ACHN (cell line): ENCODE results near the gene KLHL7.

Source experiments
- DNase-seq: peaks from one replicate; pipeline ENCODE4 v3.0.0-alpha.2; 2015
- in situ Hi-C: cut with HindIII; loops from 2 replicates; pipeline ENCODE4 v1.10.0; 2017; ENCODE audit warnings: low sequenced_read_pairs, low pct_ligation_motif_present, low pct_unique_long_range_greater_than_20kb

Gene KLHL7, protein sequence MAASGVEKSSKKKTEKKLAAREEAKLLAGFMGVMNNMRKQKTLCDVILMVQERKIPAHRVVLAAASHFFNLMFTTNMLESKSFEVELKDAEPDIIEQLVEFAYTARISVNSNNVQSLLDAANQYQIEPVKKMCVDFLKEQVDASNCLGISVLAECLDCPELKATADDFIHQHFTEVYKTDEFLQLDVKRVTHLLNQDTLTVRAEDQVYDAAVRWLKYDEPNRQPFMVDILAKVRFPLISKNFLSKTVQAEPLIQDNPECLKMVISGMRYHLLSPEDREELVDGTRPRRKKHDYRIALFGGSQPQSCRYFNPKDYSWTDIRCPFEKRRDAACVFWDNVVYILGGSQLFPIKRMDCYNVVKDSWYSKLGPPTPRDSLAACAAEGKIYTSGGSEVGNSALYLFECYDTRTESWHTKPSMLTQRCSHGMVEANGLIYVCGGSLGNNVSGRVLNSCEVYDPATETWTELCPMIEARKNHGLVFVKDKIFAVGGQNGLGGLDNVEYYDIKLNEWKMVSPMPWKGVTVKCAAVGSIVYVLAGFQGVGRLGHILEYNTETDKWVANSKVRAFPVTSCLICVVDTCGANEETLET

GRCh38 chr7:23105644-23106056 is at the start of gene KLHL7:
Gene KLHL7, plus strand, starts transcription at chr7:23105785. Its CDS starts 242 bp downstream, at chr7:23106027.
- in situ Hi-C loops = no loop called here
- DNase-seq = peak; percentile 98

GRCh38 chr7:23058408-23059096 is 47.0 kb upstream of the KLHL7 start:
- in situ Hi-C loops = no loop called here
- no peak for DNase-seq

GRCh38 chr7:23061327-23061726 is 44.3 kb upstream of the KLHL7 start:
- in situ Hi-C loops = no loop called here
- DNase-seq = no peak

GRCh38 chr7:23062452-23062851 is 43.1 kb upstream of the KLHL7 start:
- no peak for DNase-seq
- in situ Hi-C loops = no loop called here

GRCh38 chr7:23065974-23066373 is 39.6 kb upstream of the KLHL7 start:
- in situ Hi-C loops = no loop called here
- peak; percentile 65 for DNase-seq

GRCh38 chr7:23067271-23067670 is 38.3 kb upstream of the KLHL7 start:
- in situ Hi-C loops = no loop called here
- DNase-seq = no peak

DNA sequence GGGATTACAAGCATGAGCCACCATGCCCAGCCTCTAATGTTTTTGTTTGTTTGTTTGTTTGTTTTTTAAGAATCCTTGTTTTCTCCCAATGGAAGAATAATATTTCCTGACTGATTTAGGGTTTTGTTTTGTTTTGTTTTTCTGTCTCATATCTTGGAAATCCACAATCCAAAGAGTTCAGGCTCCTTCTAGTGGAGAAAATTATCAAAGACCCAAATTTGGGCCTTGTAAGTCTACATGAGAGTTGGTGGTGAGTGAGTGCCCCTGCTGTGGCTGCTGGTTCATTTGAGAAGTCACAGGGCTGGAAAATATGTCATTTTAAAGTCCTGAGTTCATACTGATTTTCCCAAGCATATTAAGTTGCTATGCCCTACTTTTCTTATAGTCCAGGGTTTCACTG is 33.5 kb upstream of the KLHL7 start:
- in situ Hi-C loops = no loop called here
- peak; percentile 35 for DNase-seq

- DNase-seq = no peak
- in situ Hi-C loops = no loop called here
Measured at GRCh38 chr7:23072922-23073321, 32.7 kb upstream of the KLHL7 start.

- DNase-seq = no peak
- in situ Hi-C loops = no loop called here
Measured at GRCh38 chr7:23074443-23075261, 30.9 kb upstream of the KLHL7 start.

- in situ Hi-C loops = no loop called here
- no peak for DNase-seq
Measured at GRCh38 chr7:23075571-23075970, 30.0 kb upstream of the KLHL7 start.

GRCh38 chr7:23076772-23077171 is 28.8 kb upstream of the KLHL7 start:
- no peak for DNase-seq

GRCh38 chr7:23093111-23093510 is 12.5 kb upstream of the KLHL7 start:
- in situ Hi-C loops = no loop called here

More at GRCh38 chr7:23076772-23077171, 28.8 kb upstream of the KLHL7 start:
- in situ Hi-C loops = no loop called here

GRCh38 chr7:23093546-23093945 is 12.0 kb upstream of the KLHL7 start:
- in situ Hi-C loops = no loop called here
- DNase-seq = no peak

More at GRCh38 chr7:23093111-23093510, 12.5 kb upstream of the KLHL7 start:
- no peak for DNase-seq

GRCh38 chr7:23096518-23097290 is 8.9 kb upstream of the KLHL7 start:
- in situ Hi-C loops = no loop called here
- no peak for DNase-seq

DNA sequence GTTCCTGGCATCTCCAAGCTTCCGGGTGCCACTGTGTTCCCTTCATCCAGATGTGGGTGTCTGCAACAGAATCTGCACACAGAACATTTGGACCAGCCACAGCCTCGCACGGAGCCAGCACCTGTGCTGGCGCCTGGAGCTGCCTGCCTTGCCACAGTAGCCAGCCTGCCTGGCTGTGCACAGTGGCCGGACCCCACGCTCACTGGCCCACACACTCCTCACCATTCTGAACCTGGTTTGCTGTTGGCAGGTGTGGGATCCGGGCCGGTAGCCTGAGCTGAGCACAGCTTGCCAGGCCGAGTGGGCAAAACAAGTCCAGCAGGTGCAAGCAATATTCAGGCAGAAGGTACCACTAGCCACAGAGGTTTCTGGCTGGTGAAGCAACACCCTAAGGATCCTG is 7.6 kb upstream of the KLHL7 start:
- no peak for DNase-seq
- in situ Hi-C loops = no loop called here

GRCh38 chr7:23098460-23098859 is 7.1 kb upstream of the KLHL7 start:
- in situ Hi-C loops = no loop called here
- DNase-seq = no peak

DNA sequence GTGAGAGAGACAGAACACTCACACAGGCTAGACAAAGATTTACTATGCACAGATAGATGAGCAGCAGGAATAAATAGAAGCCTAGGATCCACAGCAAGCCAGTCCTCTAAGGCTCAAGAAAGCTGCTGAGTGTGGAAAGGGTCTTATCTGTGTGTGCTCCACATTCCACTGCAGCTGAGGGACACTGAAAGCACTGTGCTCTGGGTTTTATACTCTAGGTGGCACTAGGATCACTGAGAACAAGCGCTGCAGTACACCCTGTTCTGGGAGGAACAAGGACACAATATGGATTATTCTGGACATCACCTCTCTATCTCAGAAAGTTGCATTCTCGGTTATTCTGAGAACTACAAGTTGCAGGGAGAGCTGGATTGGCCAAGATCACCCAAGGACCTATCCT is 4.9 kb upstream of the KLHL7 start:
- no peak for DNase-seq
- in situ Hi-C loops = no loop called here

GRCh38 chr7:23105086-23105643 is 420 bp upstream of the KLHL7 start:
- in situ Hi-C loops = no loop called here
- DNase-seq = peak; percentile 24
